Stomach smooth muscle (tissue), 2 donors: ENCODE measurements around the gene GAGE12E.
"Not testable (repeated sequence)": the region's sequence is repeated elsewhere in the genome, so short reads cannot be mapped to it uniquely, and the experiment has no call there.

ENCODE experiments used
- H3K27ac ChIP-seq: one replicate; pipeline ENCODE4 v1.7.0; 2013; ENCODE audit warnings: mild to moderate bottlenecking, low read length, inconsistent platforms
- H3K27me3 ChIP-seq, 2 donors: one replicate each; pipeline ENCODE4 v1.7.0; 2013; ENCODE audit warnings: low read length in 2 of 2; ENCODE audit not compliant: insufficient read depth in 2 of 2, control insufficient read depth in 1 of 2
- H3K36me3 ChIP-seq, 2 donors: one replicate each; pipeline ENCODE4 v1.7.0; 2013; ENCODE audit warnings: low read length in 2 of 2; ENCODE audit not compliant: control insufficient read depth in 2 of 2, insufficient read depth in 2 of 2
- H3K4me1 ChIP-seq: one replicate; pipeline ENCODE4 v1.7.0; 2013; ENCODE audit warnings: low read length; ENCODE audit not compliant: control insufficient read depth, insufficient read depth
- H3K4me3 ChIP-seq, 2 donors: one replicate each; pipeline ENCODE4 v1.7.0; 2013; ENCODE audit warnings: low read length in 2 of 2
- H3K9ac ChIP-seq, 2 donors: one replicate each; pipeline ENCODE4 v1.7.0; 2013; ENCODE audit warnings: low read length in 2 of 2, mild to moderate bottlenecking in 1 of 2
- H3K9me3 ChIP-seq, 2 donors: one replicate each; pipeline ENCODE4 v1.7.0; 2013; ENCODE audit warnings: low read length in 2 of 2; ENCODE audit not compliant: control insufficient read depth in 2 of 2
- donor health status: healthy.
- donor health status: Pancreatic carcinoma.

The GAGE12E gene

DNA sequence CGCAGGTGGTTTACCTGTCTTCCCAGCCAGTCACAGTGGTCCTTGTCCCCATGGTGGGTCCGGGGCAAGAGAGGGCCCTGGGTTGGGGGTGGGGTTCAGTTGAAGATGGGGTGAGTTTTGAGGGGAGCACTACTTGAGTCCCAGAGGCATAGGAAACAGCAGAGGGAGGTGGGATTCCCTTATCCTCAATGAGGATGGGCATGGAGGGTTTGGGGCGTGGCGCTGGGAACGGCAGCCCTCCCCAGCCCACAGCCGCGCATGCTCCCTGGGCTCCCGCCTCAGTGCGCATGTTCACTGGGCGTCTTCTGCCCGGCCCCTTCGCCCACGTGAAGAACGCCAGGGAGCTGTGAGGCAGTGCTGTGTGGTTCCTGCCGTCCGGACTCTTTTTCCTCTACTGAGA lies 47.6 kb downstream of the GAGE12E start, which contains the start of gene GAGE1:
TSS of gene GAGE1 (plus strand) at position 301 of the 400 bp plus-strand sequence. CDS start 1,155 bp downstream, outside the sequence.
- not testable (repeated sequence) for H3K4me3 ChIP-seq, H3K36me3 ChIP-seq, H3K27ac ChIP-seq, H3K27me3 ChIP-seq, H3K9me3 ChIP-seq, H3K4me1 ChIP-seq, H3K9ac ChIP-seq
